ENCODE results near the gene CCDC3.
"Not testable (repeated sequence)": the region's sequence is repeated elsewhere in the genome, so short reads cannot be mapped to it uniquely, and the experiment has no call there.

The CCDC3 gene

GRCh38 chr10:13001041-13001886 lies at the start of gene CCDC3:
CCDC3 (minus strand) TSS chr10:13001713; CDS start chr10:13001570, 143 bp downstream.
- peak; percentile 11 to 17 for DNase-seq (ENCODE audit: low read depth in 2 of 2)

DNA sequence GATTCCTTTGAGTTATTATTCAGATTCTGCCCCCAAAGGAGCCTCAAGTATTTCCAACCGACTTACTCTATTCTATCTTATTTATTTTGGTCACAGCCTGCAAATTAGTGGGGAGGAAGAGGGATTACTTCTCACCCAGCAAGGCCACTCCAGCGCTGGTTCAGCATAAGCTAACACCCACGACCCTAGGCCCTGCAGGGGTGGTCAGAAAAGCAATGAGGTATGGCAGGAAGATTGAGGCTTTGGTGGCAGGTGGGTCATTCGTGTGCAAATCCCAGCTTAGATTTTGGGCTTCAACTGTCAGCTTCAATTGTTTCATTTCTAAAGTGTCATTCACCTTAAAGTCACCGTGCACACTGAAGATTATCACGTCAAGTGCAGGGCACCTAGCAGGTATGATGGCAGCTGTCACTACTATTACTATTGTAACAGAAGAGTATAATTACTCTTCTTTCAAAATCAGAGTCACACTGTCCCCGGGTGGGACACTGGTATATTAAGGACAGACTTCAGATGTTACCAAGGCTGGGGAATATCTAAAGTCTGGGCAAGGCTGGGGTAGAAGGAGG lies 49.7 kb upstream of the CCDC3 start:
- no peak for DNase-seq (ENCODE audit: low read depth in 2 of 2)

- DNase-seq (ENCODE audit: low read depth in 2 of 2), result no peak
Measured at GRCh38 chr10:13049774-13050420, 48.4 kb upstream of the CCDC3 start.

- no peak for DNase-seq (ENCODE audit: low read depth in 2 of 2)
Measured at GRCh38 chr10:13048762-13049161, 47.2 kb upstream of the CCDC3 start.

DNA sequence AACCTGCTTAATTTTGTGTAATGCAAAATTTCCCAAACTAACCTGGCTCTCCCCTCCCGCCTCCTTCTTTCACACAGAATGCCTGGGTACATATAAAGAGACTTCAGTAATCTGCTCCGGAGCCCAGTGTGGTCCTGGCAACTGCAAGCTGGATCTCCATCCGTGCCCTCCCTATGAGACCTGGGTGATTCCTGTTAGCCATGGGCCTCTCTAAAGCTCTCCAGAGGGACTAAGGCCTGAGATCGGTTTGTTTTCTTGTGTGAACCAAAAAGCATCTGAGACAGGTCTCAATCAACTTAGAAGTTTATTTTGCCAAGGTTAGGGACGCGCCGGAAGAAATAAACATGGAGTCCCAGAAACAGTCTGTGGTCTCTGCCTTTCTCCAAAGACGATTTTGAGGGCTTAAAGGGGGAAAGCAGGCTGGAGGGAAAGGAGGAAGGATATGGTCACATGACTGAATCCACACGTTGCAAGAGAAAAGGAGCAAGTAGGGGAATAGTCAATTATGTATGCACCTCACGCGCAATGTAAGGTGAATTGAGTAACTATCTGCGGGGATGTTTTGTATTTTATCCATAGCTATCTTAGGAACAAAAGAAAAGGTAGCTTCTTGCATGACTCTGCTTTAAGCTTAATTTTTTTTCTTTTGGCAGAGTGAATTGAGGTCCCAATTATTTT lies 46.2 kb upstream of the CCDC3 start:
- DNase-seq (ENCODE audit: low read depth in 2 of 2), result no peak

DNA sequence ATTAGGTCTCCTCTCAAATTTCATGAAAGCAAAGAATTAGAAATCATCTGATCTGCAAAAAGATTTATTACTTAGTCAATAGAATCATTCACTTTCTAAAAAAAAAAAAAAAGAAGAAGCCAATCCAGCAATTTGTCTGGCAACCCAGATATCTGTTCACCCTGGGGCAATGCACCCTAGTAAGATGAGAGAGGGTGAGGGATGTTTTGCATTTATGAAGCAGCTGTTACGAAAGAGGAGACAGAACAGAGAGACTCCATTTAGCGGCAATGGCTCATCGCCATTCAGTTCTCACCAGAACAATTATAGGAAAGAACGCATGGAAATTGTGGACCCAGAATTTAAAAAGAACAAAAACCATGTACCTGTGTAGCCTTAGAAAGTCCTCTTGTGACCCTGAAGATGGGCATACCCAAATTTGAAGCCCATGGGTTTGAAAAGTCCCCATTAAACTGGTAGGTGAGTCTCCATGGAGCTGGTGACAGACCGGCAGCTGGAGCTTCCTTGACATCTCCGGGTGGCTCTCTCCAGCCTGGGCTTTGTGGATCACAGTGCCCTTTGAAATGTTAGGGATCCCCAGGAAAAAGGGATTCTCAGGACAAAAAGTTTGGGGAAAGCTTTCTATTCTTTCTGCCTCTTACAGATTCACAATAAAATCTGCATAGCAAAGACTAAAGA lies 45.5 kb upstream of the CCDC3 start:
- DNase-seq (ENCODE audit: low read depth in 2 of 2), result no peak

DNA sequence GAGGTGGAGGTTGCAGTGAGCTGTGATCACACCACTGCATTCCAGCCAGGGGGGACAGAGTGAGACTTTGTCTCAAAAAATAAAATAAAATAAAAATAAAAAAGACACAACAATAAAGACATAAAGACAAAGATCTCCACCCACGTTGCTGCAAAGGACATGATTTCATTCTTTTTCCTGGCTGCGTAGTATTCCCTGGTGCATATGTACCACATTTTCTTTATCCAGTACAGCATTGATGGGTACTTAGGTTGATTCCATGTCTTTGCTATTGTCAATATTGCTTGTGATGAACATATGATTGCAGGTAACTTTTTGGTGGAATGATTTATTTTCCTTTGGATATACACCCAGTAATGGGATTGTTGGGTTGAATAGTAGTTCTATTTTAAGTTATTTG lies 42.0 kb upstream of the CCDC3 start:
- DNase-seq (ENCODE audit: low read depth in 2 of 2), result no peak

DNA sequence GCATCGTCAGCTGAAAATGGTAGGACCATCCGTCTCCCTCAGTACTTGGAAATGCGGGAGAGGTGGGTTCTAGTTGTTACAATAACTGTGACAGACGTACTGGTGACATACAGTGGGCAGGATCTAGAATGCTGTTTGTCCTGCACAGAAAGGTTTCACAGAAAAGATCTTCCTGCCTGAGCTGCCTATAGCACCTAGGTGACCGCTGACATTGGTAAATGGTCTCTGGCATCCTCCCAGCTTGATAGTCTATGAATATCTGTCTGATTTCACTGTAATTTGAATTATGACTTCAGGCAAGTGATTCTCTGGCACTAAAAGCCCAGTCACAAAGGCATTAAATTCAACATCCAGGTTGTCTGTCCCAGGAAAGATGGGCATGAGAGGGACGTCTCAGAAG lies 38.2 kb upstream of the CCDC3 start:
- no peak for DNase-seq (ENCODE audit: low read depth in 2 of 2)

- no peak for DNase-seq (ENCODE audit: low read depth in 2 of 2)
Measured at GRCh38 chr10:13038391-13038790, 36.9 kb upstream of the CCDC3 start.

DNA sequence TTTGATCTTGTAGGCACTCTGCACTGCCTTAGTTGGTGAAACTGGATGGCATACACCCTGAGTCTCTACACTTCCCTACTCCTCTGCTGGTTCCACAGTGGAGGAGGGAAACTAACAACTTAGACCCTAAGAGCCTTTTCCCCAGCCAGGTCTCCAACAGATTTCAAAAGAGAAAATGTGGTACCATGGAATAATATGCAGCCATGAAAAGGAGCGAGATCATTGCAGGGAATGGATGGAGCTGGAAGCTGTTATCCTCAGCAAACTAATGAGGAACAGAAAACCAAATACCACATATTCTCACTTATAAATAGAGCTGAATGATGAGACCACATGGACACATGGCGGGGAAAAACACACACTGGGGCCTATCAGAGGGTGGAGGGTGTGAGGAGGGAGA lies 36.3 kb upstream of the CCDC3 start:
- DNase-seq (ENCODE audit: low read depth in 2 of 2), result no peak

DNA sequence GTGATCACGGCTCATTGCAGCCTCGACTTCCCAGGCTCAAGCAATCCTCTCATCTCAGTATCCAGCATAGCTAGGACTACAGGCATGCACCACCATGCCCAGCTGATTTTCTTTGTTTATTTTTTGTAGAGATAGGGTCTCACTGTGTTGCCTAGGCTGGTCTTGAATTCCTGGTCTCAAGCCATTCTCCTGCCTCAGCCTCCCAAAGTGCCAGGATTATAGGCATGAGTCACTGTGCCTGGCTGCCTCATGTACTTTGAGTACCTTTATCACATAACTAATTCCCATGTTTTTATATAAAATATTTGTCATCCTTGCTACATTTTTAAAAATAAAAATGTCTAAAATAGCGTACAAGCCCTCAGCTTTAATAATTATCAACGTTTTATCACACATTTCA lies 35.3 kb upstream of the CCDC3 start:
- DNase-seq (ENCODE audit: low read depth in 2 of 2), result no peak

DNA sequence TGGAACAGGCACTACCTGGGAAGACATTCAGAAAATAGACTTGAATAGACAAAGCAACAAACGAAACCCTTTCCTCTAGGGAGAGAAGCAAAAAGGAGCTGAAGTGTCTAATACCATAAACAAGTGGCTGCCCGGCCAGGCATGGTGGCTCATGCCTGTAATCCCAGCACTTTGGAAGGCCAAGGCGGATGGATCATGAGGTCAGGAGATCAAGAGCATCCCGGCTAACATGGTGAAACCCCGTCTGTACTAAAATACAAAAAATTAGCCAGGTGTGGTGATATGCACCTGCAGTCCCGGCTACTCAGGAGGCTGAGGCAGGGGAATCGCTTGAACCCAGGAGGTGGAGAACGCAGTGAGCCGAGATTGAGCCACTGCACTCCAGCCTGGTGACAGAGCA lies 34.2 kb upstream of the CCDC3 start:
- not testable (repeated sequence) for DNase-seq (ENCODE audit: low read depth in 2 of 2)

- no peak for DNase-seq (ENCODE audit: low read depth in 2 of 2)
Measured at GRCh38 chr10:13026873-13027272, 25.4 kb upstream of the CCDC3 start.

DNA sequence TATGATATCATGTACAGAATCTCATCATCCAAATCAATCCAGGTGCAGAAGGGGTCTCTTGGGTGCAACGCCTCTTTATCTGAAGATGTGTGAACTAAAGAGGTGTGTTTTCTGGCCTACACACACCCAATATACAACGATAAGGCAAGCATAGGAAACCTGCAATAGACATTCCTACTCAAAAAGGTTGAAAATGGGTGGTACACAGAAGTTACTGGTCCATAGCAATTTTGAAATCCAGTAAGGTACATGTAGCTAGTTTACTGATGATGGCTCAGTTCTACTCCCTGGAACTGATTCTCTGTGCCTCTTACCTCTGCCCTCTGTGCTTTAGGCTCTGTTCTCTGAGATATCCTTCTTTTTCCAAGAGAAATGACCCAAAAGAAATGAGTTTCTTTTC lies 22.2 kb upstream of the CCDC3 start:
- DNase-seq (ENCODE audit: low read depth in 2 of 2), result no peak

DNA sequence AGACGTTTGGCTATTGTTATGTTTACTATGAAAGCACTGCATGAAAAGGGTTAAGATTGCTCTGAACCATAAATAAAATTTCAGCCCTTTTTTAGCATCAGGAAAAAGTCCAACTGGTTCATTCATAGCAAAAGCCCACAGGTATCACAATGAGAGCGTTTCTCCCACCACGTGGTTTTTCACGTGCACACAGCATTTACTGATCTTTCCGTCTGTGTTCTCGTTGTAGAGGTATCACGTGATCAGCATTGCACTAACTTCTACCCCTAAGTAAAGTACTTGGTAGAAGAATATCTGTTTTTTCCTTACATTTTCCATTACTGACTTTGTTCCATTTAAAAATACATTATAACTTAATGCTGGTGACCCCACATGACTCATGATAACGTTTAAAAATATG lies 17.8 kb upstream of the CCDC3 start:
- peak in 1 of 2 donors; percentile 1 for DNase-seq (ENCODE audit: low read depth in 2 of 2)

DNA sequence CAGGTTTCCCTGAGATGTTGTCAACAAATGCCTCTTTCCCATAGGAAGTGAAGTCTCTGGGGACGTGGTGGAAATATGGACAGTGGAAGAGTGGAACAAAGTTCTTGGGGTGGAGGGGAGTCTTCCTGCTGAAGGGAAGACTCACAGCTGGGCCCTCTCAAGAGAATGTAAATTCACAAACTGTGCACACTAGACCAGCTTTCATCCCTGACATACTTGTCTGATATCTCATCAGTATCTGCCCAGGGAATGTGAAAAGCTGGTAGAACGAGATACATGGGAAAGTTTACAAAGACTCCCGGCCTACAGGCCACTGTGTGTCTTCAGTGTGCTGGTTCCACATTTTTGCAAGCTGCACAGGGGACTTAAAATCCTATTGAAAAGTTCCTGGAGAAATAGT lies 16.7 kb upstream of the CCDC3 start:
- no peak for DNase-seq (ENCODE audit: low read depth in 2 of 2)

DNA sequence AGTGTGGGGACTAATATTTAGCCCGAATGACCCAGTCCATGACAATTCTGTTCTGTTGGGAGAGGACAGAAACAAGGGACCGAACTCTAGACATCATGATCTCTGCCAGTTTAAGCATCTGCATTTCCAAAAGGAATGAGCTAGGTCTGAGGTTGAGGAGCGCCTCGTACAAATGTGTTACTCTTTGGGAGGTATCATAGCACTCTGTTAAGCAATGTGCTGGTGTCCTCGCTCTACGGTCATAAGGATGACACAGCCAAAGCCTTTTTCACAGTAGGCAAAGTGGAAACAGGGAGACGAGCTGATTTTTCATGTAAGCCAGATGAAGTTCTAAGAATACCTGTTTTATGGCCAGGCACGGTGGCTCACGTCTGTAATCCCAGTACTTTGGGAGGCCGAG lies 15.4 kb upstream of the CCDC3 start:
- DNase-seq (ENCODE audit: low read depth in 2 of 2), result no peak

GRCh38 chr10:13016426-13016825 lies 14.9 kb upstream of the CCDC3 start:
- no peak for DNase-seq (ENCODE audit: low read depth in 2 of 2)

DNA sequence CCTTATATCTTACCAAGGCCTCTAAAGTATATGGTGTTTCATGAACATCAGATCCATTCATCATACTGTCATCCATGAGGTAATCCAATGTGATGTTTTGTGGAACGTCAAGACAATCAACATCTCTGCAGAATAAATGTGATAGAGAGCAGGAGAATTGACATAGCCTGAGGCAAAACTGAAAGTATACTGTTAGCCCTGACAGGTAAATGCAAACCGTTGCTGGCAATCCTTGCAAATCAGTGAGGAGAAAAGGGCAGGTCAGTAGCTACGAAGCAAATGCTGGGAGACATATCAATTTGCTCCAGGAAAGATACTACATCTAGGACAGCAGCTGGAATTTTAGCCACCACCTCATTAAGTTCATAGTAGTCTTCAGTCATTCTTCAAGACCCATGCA lies 4.5 kb upstream of the CCDC3 start:
- DNase-seq (ENCODE audit: low read depth in 2 of 2), result no peak

DNA sequence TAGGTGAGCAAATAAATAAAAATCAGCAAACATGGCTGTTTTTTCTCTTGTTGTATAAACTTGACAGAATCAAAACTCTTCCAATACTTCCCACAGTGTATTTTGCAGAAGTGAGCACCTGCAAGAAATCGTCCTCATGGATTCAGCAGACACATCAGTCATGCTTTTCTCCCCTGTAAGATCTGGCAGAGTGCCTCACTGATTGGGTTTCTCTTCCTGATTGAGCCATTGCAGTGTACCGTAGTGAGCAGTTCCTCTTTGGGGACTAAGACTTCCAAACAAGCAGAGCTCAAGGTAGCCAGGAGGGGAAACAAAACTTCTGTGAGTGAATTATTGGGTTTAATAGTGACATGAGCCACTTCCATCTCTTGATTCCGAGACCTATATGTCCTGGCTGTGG lies 2.2 kb upstream of the CCDC3 start:
- no peak for DNase-seq (ENCODE audit: low read depth in 2 of 2)

- DNase-seq (ENCODE audit: low read depth in 2 of 2), result no peak
Measured at GRCh38 chr10:13003004-13003403, 1.5 kb upstream of the CCDC3 start.

DNA sequence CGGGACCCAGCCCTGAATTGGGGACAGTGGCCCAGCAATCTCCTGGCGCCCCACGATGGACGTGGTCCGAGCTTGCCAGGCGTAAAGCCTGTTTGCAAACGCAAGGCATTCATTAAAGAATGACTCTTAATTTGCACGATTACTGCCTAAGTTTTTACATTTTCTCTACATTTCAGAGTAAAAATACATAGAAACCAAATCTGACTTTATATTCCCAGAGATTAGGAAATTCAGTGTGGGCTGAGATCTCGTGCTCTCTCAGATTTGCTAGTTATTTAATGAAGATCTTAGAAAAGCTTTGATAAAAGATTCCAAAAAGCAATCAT lies 337 bp upstream of the CCDC3 start:
- DNase-seq (ENCODE audit: low read depth in 2 of 2), result no peak

Measured in stimulated activated CD8-positive, alpha-beta memory T cell treated with anti-CD3 and anti-CD28 coated beads, Interleukin-2, amount 100 ng/mL, for 48 hours (primary cell).